DND-41 (cell line): ENCODE data around the gene TAB2.

Experiments
- ATAC-seq: fragments of 200-7000 bp; cut with Tn5 transposase; 3 replicates; pipeline ENCODE4 v1.9.1; 2021; ENCODE audit warnings: low read depth; ENCODE audit not compliant: insufficient read depth
- DNase-seq: peaks from one replicate; pipeline ENCODE4 v3.0.0-alpha.2; 2020
- H2AFZ ChIP-seq: 2 replicates; pipeline ENCODE4 v1.6.0; 2012; ENCODE audit warnings: low read depth, low read length
- H3K27ac ChIP-seq: 2 replicates; pipeline ENCODE4 v1.5.1; 2012; ENCODE audit warnings: low read length, inconsistent platforms
- H3K27me3 ChIP-seq: fragments of 200-600 bp; sonication (generic); 2 replicates; pipeline ENCODE4 v1.6.0; 2012; ENCODE audit warnings: low read length, mild to moderate bottlenecking, inconsistent platforms; ENCODE audit not compliant: insufficient read depth, poor library complexity
- H3K36me3 ChIP-seq: 2 replicates; pipeline ENCODE4 v1.5.1; 2012; ENCODE audit warnings: low read length, inconsistent platforms; ENCODE audit not compliant: insufficient read depth
- H3K4me1 ChIP-seq: 2 replicates; pipeline ENCODE4 v1.5.1; 2012; ENCODE audit warnings: mild to moderate bottlenecking, low read length; ENCODE audit not compliant: insufficient read depth
- H3K4me2 ChIP-seq: 2 replicates; pipeline ENCODE4 v1.6.0; 2012; ENCODE audit warnings: mild to moderate bottlenecking, moderate library complexity, low read length, inconsistent platforms; ENCODE audit not compliant: insufficient read depth
- H3K4me3 ChIP-seq, 2 experiments: fragments of 200-600 bp in 1 of 2; shearing (Covaris generic) in 1 of 2; 2 replicates each; pipeline ENCODE4 v1.5.1; 2012 to 2016; ENCODE audit warnings: inconsistent platforms in 2 of 2, low read length in 2 of 2, mild to moderate bottlenecking in 2 of 2, low read depth in 1 of 2, moderate library complexity in 1 of 2
- H3K79me2 ChIP-seq: 2 replicates; pipeline ENCODE4 v1.6.0; 2012; ENCODE audit warnings: low read length, inconsistent platforms; ENCODE audit not compliant: insufficient read depth
- H3K9ac ChIP-seq: 2 replicates; pipeline ENCODE4 v1.6.0; 2012; ENCODE audit warnings: low read depth, mild to moderate bottlenecking, inconsistent platforms, low read length, moderate library complexity
- H3K9me3 ChIP-seq: 2 replicates; pipeline ENCODE4 v1.5.1; 2012; ENCODE audit warnings: low read length, moderate library complexity, mild to moderate bottlenecking, inconsistent platforms; ENCODE audit not compliant: insufficient read depth, severe bottlenecking
- H4K20me1 ChIP-seq: 2 replicates; pipeline ENCODE4 v1.6.0; 2012; ENCODE audit warnings: low read length; ENCODE audit not compliant: insufficient read depth
- EZH2 ChIP-seq: IDR thresholded peaks from 3 replicates; pipeline ENCODE4 v1.6.1; 2012; ENCODE audit warnings: borderline replicate concordance, low read depth, mild to moderate bottlenecking, moderate library complexity, low read length, inconsistent platforms; ENCODE audit not compliant: severe bottlenecking
- TF ChIP-seq, protein P1 (sequence below): IDR thresholded peaks from 2 replicates; pipeline ENCODE4 v1.5.1; 2012; ENCODE audit warnings: borderline replicate concordance, low read length, moderate library complexity, mild to moderate bottlenecking; ENCODE audit not compliant: poor library complexity, severe bottlenecking; ENCODE audit errors: extremely low read depth

TAB2 gene

DNA sequence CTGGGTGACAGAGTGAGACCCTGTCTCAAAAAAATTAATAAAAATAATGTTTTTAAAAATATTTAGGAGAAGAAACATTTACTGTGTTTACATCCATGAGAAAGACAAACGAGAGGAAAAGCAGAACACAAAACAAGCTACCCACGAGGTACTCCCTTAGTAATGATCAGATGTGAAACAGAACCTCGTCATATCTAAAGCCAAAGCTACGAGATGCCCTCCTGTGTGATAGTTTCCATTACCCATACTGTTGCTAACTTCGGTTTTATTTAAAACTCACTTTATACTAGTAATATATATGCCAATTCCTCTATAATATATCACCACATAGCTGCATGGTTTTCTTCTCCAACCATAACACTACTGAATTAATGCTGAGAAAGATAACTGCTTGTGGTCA lies 103.6 kb downstream of the TAB2 start:
- no peak for ATAC-seq
- no peaks in the 10 kb centered on the region for H4K20me1 ChIP-seq
- TF ChIP-seq EZH2, result no peak
- TF ChIP-seq, protein P1, sequence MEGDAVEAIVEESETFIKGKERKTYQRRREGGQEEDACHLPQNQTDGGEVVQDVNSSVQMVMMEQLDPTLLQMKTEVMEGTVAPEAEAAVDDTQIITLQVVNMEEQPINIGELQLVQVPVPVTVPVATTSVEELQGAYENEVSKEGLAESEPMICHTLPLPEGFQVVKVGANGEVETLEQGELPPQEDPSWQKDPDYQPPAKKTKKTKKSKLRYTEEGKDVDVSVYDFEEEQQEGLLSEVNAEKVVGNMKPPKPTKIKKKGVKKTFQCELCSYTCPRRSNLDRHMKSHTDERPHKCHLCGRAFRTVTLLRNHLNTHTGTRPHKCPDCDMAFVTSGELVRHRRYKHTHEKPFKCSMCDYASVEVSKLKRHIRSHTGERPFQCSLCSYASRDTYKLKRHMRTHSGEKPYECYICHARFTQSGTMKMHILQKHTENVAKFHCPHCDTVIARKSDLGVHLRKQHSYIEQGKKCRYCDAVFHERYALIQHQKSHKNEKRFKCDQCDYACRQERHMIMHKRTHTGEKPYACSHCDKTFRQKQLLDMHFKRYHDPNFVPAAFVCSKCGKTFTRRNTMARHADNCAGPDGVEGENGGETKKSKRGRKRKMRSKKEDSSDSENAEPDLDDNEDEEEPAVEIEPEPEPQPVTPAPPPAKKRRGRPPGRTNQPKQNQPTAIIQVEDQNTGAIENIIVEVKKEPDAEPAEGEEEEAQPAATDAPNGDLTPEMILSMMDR, result no peak
- H3K9ac ChIP-seq, result no peak overlapping the region
- H3K4me2 ChIP-seq, result no peak overlapping the region
- H2AFZ ChIP-seq, result no peak overlapping the region
- DNase-seq, result no peak
- H3K4me3 ChIP-seq, result no peak overlapping the region
- no peaks in the 10 kb centered on the region for H3K4me1 ChIP-seq
- no peaks in the 10 kb centered on the region for H3K36me3 ChIP-seq
- no peaks in the 10 kb centered on the region for H3K79me2 ChIP-seq
- H3K9me3 ChIP-seq, result no peaks in the 10 kb centered on the region
- no peak overlapping the region for H3K27ac ChIP-seq
- no peaks in the 10 kb centered on the region for H3K27me3 ChIP-seq

DNA sequence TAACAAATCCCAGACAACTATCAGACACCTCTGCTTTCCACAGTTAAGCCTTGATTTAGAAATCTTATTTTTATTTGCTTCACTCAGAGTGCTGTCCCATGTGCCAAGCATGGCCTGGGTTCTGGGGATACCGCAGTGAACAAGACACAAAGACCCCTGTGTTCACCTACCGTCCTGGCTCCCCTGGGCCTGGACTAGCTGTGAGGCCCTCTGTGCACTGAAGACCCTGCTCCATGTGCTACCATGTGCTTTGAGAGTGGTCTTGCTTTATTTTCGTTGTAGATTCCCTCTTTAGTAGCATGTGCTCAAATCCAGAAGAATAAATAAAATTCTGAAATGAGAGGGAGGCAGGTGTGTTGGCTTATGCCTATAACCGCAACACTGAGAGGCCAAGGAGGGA lies 105.1 kb downstream of the TAB2 start:
- H3K27me3 ChIP-seq, result no peaks in the 10 kb centered on the region
- no peaks in the 10 kb centered on the region for H3K4me1 ChIP-seq
- no peak overlapping the region for H3K4me3 ChIP-seq
- no peak overlapping the region for H2AFZ ChIP-seq
- no peaks in the 10 kb centered on the region for H3K9me3 ChIP-seq
- no peak for TF ChIP-seq EZH2
- TF ChIP-seq, protein P1, result no peak
- DNase-seq (no peak), ATAC-seq (no peak)
- no peak overlapping the region for H3K9ac ChIP-seq
- no peak overlapping the region for H3K27ac ChIP-seq
- H3K4me2 ChIP-seq, result no peak overlapping the region
- H4K20me1 ChIP-seq, result no peaks in the 10 kb centered on the region
- no peaks in the 10 kb centered on the region for H3K79me2 ChIP-seq
- no peaks in the 10 kb centered on the region for H3K36me3 ChIP-seq

DNA sequence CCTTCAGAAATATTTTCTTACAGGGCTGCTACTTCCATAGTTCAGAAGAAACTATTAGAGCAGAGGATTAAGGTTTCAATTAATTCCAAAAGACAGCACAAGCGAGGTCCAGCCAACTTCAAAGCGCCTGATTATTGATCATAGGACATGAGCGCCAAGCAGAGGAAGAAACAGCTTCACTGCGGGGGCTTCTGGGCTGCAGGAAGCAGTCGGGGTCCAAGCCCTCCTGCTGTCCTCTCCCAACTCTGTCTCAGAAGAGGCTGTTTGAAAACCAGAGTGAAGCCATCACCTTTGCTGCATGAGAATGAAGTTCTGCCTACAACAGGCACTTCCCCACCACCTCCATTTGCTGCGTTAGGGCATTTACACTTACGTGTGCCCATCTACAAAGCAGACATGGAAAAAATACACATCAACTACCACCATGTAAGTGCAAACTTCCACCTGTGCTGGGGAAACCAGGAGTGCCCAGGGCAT lies 106.5 kb downstream of the TAB2 start:
- Histone ChIP-seq H3K36me3 (no peaks in the 10 kb centered on the region), H3K79me2 (no peaks in the 10 kb centered on the region), H3K9ac (no peak overlapping the region), H2AFZ (no peak overlapping the region), H3K9me3 (no peaks in the 10 kb centered on the region), H3K4me3 (no peak overlapping the region), H3K27ac (no peak overlapping the region), H3K27me3 (no peaks in the 10 kb centered on the region), H4K20me1 (no peaks in the 10 kb centered on the region), H3K4me1 (no peaks in the 10 kb centered on the region), H3K4me2 (no peak overlapping the region)
- TF ChIP-seq, protein P1, result no peak
- no peak for TF ChIP-seq EZH2
- DNase-seq (no peak), ATAC-seq (no peak)

DNA sequence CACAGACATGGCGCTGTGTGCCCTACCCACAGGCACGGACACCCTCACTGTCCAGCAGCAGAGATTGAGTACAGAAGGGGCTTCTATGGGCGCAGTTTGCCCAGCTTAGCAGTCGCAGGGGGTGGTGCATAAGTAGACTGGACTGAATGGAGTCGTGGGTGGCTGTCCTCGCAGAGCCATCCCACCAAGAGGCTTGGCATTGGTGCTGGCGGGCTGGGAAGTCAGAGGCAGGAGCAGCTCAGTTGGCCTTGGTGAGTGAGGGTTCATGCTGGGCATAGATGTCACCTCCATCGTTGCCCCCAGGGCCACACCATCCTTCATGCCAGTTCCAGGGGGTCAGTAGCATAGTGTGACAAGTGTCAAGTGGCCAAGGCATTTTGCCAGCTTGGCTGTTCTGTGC lies 107.7 kb downstream of the TAB2 start:
- no peaks in the 10 kb centered on the region for H3K36me3 ChIP-seq
- no peaks in the 10 kb centered on the region for H3K4me1 ChIP-seq
- H3K79me2 ChIP-seq, result no peaks in the 10 kb centered on the region
- TF ChIP-seq EZH2, result no peak
- TF ChIP-seq, protein P1, result no peak
- H3K4me2 ChIP-seq, result no peak overlapping the region
- no peak overlapping the region for H3K27ac ChIP-seq
- ATAC-seq, result no peak
- no peak for DNase-seq
- H3K27me3 ChIP-seq, result no peaks in the 10 kb centered on the region
- no peaks in the 10 kb centered on the region for H3K9me3 ChIP-seq
- H3K9ac ChIP-seq, result no peak overlapping the region
- no peak overlapping the region for H3K4me3 ChIP-seq
- no peak overlapping the region for H2AFZ ChIP-seq
- no peaks in the 10 kb centered on the region for H4K20me1 ChIP-seq
